IPS-15b (cell line): ENCODE data around the gene BABAM2.

Experiments used
- H3K27me3 ChIP-seq: one replicate; pipeline ENCODE4 v1.6.1; 2013; ENCODE audit warnings: low read length; ENCODE audit not compliant: control insufficient read depth, insufficient read depth
- H3K36me3 ChIP-seq: one replicate; pipeline ENCODE4 v1.6.1; 2013; ENCODE audit warnings: low read length; ENCODE audit not compliant: control insufficient read depth, insufficient read depth
- H3K4me1 ChIP-seq: one replicate; pipeline ENCODE4 v1.6.1; 2013; ENCODE audit warnings: mild to moderate bottlenecking, low read length; ENCODE audit not compliant: control insufficient read depth, insufficient read depth
- H3K4me3 ChIP-seq: one replicate; pipeline ENCODE4 v1.5.1; 2013; ENCODE audit warnings: low read depth, low read length
- H3K9ac ChIP-seq: one replicate; pipeline ENCODE4 v1.6.1; 2013; ENCODE audit warnings: low read depth, mild to moderate bottlenecking, low read length
- H3K9me3 ChIP-seq: one replicate; pipeline ENCODE4 v1.6.1; 2013; ENCODE audit warnings: mild to moderate bottlenecking, low read length; ENCODE audit not compliant: control insufficient read depth, insufficient read depth

The BABAM2 gene

GRCh38 chr2:28163028-28163427, 272.5 kb downstream of the BABAM2 start:
- Histone ChIP-seq H3K4me3 (no peak overlapping the region), H3K9me3 (no peaks in the 10 kb centered on the region), H3K36me3 (no peaks in the 10 kb centered on the region), H3K4me1 (no peaks in the 10 kb centered on the region), H3K9ac (no peak overlapping the region), H3K27me3 (no peaks in the 10 kb centered on the region)

GRCh38 chr2:28163627-28164279, 273.2 kb downstream of the BABAM2 start:
- H3K9ac ChIP-seq = no peak overlapping the region
- no peaks in the 10 kb centered on the region for H3K27me3 ChIP-seq
- H3K4me3 ChIP-seq = no peak overlapping the region
- no peaks in the 10 kb centered on the region for H3K4me1 ChIP-seq
- no peaks in the 10 kb centered on the region for H3K36me3 ChIP-seq
- no peaks in the 10 kb centered on the region for H3K9me3 ChIP-seq

- no peak overlapping the region for H3K9ac ChIP-seq
- no peaks in the 10 kb centered on the region for H3K36me3 ChIP-seq
- no peaks in the 10 kb centered on the region for H3K4me1 ChIP-seq
- H3K27me3 ChIP-seq = no peaks in the 10 kb centered on the region
- H3K4me3 ChIP-seq = no peak overlapping the region
- no peaks in the 10 kb centered on the region for H3K9me3 ChIP-seq
These were observed 273.8 kb downstream of the BABAM2 start for GRCh38 chr2:28164280-28164801.

GRCh38 chr2:28165087-28165635, 274.6 kb downstream of the BABAM2 start:
- Histone ChIP-seq H3K9me3 (no peaks in the 10 kb centered on the region), H3K4me3 (no peak overlapping the region), H3K36me3 (no peaks in the 10 kb centered on the region), H3K9ac (no peak overlapping the region), H3K27me3 (no peaks in the 10 kb centered on the region), H3K4me1 (no peaks in the 10 kb centered on the region)

DNA sequence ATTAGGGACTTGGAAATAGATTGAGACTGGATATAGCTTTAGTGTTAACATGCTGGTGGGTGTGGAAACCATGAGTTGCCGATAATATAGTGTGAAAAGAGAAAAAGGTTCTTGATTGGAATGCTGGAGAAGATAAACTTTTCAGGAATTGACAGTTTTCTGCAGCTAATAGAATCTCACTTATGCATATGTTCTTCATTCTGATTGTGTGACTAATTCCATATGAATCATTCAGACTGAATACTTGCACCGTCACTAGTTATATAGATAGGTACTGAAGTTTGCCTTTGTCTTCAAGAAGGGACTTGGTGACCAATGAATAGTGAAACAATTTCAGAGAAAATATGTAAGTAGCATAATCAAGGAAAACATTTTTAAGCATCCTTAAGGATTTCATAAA, 276.4 kb downstream of the BABAM2 start:
- no peak overlapping the region for H3K9ac ChIP-seq

GRCh38 chr2:28168376-28168775, 277.8 kb downstream of the BABAM2 start:
- no peak overlapping the region for H3K9ac ChIP-seq
- H3K4me1 ChIP-seq = no peaks in the 10 kb centered on the region
- no peaks in the 10 kb centered on the region for H3K36me3 ChIP-seq
- H3K27me3 ChIP-seq = no peaks in the 10 kb centered on the region
- no peak overlapping the region for H3K4me3 ChIP-seq
- no peaks in the 10 kb centered on the region for H3K9me3 ChIP-seq

More for the DNA sequence above, 276.4 kb downstream of the BABAM2 start:
- no peaks in the 10 kb centered on the region for H3K36me3 ChIP-seq
- no peaks in the 10 kb centered on the region for H3K27me3 ChIP-seq
- no peaks in the 10 kb centered on the region for H3K4me1 ChIP-seq
- H3K4me3 ChIP-seq = no peak overlapping the region
- no peaks in the 10 kb centered on the region for H3K9me3 ChIP-seq

- no peaks in the 10 kb centered on the region for H3K4me1 ChIP-seq
- no peak overlapping the region for H3K4me3 ChIP-seq
- H3K36me3 ChIP-seq = no peaks in the 10 kb centered on the region
- H3K27me3 ChIP-seq = no peaks in the 10 kb centered on the region
- no peaks in the 10 kb centered on the region for H3K9me3 ChIP-seq
- no peak overlapping the region for H3K9ac ChIP-seq
These were observed 279.0 kb downstream of the BABAM2 start for GRCh38 chr2:28169492-28169891.

GRCh38 chr2:28172114-28172898, 281.8 kb downstream of the BABAM2 start:
- Histone ChIP-seq H3K4me1 (peaks cover 2% of the 10 kb centered on the region), H3K4me3 (no peak overlapping the region), H3K27me3 (no peaks in the 10 kb centered on the region), H3K9ac (no peak overlapping the region), H3K36me3 (no peaks in the 10 kb centered on the region), H3K9me3 (no peaks in the 10 kb centered on the region)

DNA sequence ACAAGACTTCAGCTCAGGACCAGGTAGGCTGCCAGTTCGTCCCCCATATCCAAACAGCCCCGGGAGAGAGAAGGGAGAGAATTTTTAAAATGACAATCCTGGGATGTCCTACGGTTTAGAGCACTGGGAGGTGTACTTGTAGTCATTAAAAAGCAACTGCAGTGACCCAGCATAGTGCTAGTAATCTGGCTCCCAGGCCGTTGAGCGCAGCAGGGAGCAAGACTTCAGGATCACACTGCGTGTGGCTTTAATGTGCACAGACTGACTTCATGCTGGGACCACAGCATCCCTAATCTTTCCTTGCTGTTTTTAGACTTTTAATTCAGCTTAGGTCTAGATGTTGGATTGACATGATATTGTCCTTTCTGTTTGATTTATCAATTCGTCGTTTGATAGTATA, 282.8 kb downstream of the BABAM2 start:
- Histone ChIP-seq H3K4me1 (peaks cover 2% of the 10 kb centered on the region), H3K36me3 (no peaks in the 10 kb centered on the region), H3K9me3 (no peaks in the 10 kb centered on the region), H3K27me3 (no peaks in the 10 kb centered on the region), H3K9ac (no peak overlapping the region), H3K4me3 (no peak overlapping the region)

- Histone ChIP-seq H3K4me3 (no peak overlapping the region), H3K36me3 (no peaks in the 10 kb centered on the region), H3K9me3 (no peaks in the 10 kb centered on the region), H3K4me1 (peaks cover 2% of the 10 kb centered on the region), H3K27me3 (no peaks in the 10 kb centered on the region), H3K9ac (no peak overlapping the region)
These were observed 283.7 kb downstream of the BABAM2 start for GRCh38 chr2:28174211-28174610.

GRCh38 chr2:28175028-28175427, 284.5 kb downstream of the BABAM2 start:
- Histone ChIP-seq H3K4me3 (no peak overlapping the region), H3K9ac (no peak overlapping the region), H3K36me3 (no peaks in the 10 kb centered on the region), H3K4me1 (peaks cover 2% of the 10 kb centered on the region), H3K27me3 (no peaks in the 10 kb centered on the region), H3K9me3 (no peaks in the 10 kb centered on the region)

DNA sequence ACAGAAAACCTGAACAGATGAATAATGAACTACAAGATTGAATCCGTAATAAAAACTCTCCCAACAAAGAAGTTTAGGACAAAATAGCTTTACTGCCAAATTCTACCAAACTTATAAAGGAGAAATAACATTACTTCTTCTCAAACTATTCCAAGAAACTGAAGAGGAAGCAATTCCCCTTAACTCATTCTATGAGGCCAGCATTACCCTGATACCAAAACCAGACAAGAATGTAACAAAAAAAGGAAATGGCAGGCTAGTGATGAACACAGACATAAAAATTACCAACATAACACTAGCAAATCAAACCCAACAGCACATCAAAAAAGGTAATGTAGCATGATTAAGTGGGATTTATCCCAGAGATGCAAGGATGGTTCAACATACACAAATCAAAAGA, 288.4 kb downstream of the BABAM2 start:
- no peak overlapping the region for H3K9ac ChIP-seq

More for the DNA sequence above, 288.4 kb downstream of the BABAM2 start:
- Histone ChIP-seq H3K36me3 (no peaks in the 10 kb centered on the region), H3K4me3 (no peak overlapping the region), H3K9me3 (no peaks in the 10 kb centered on the region), H3K27me3 (no peaks in the 10 kb centered on the region), H3K4me1 (peaks cover 2% of the 10 kb centered on the region)
